IMR-90 (cell line): ENCODE results near the gene SLC6A6. TPM values are rescaled to one million over a fixed set of nuclear protein-coding genes. Genes with fewer than 3 reads are reported as not detected.

Experiments
- ATAC-seq: fragments of 200-7000 bp; cut with Tn5 transposase; 2 replicates; pipeline ENCODE4 v1.9.1; 2020; ENCODE audit warnings: low read depth, mild to moderate bottlenecking, moderate library complexity
- BruUV-seq: library from RNA; stranded (reverse); fragments of 400-500 nt; replicated peaks from 2 replicates; lab custom pipeline; 2021; lab: Mats Ljungman, UMichigan
- CTCF ChIA-PET: fragments of 300-600 bp; formaldehyde crosslinking; extraction: SDS; loops from one replicate; lab custom pipeline; 2021; ENCODE audit warnings: antibody characterized with exemption; lab: Yijun Ruan, JAX
- POLR2A ChIA-PET: fragments of 300-600 bp; sonication (Branson Sonifier 250); formaldehyde crosslinking; loops from one replicate; lab custom pipeline; 2022; ENCODE audit warnings: antibody characterized with exemption; ENCODE audit not compliant: unreplicated experiment; lab: Charles Lee
- DNase-seq: peaks from one replicate; pipeline ENCODE4 v3.0.0; 2013
- H2AFZ ChIP-seq: replicated peaks from 2 replicates; pipeline ENCODE3; 2013; ENCODE audit warnings: low read length, mild to moderate bottlenecking; ENCODE audit not compliant: poor library complexity
- H2AK5ac ChIP-seq: 2 replicates; pipeline ENCODE4 v1.6.1; 2013; ENCODE audit warnings: low read depth, low read length, inconsistent platforms
- H2AK9ac ChIP-seq: replicated peaks from 2 replicates; pipeline ENCODE3; 2013; ENCODE audit warnings: mild to moderate bottlenecking, low read depth, low read length, moderate library complexity; ENCODE audit not compliant: poor library complexity
- H2BK120ac ChIP-seq: 2 replicates; pipeline ENCODE4 v1.6.1; 2013; ENCODE audit warnings: low read depth, low read length, inconsistent platforms
- H2BK15ac ChIP-seq: 3 replicates; pipeline ENCODE4 v1.6.1; 2013; ENCODE audit warnings: low read depth, low read length, inconsistent platforms
- H2BK20ac ChIP-seq: 2 replicates; pipeline ENCODE4 v1.6.1; 2013; ENCODE audit warnings: low read depth, mild to moderate bottlenecking, inconsistent platforms, low read length, moderate library complexity
- H2BK5ac ChIP-seq: 2 replicates; pipeline ENCODE4 v1.6.1; 2013; ENCODE audit warnings: mild to moderate bottlenecking, low read depth, low read length, inconsistent platforms; ENCODE audit not compliant: poor library complexity, severe bottlenecking
- H3K14ac ChIP-seq: replicated peaks from 2 replicates; pipeline ENCODE4 v1.6.1; 2013; ENCODE audit warnings: low read depth, low read length, inconsistent platforms
- H3K18ac ChIP-seq: 2 replicates; pipeline ENCODE4 v1.6.1; 2013; ENCODE audit warnings: low read depth, low read length, control low read depth
- H3K23ac ChIP-seq: 2 replicates; pipeline ENCODE4 v1.6.1; 2013; ENCODE audit warnings: low read depth, low read length, inconsistent platforms
- H3K27ac ChIP-seq: 2 replicates; pipeline ENCODE4 v1.5.1; 2013; ENCODE audit warnings: mild to moderate bottlenecking, control low read depth, low read length; ENCODE audit not compliant: insufficient read depth
- H3K27me3 ChIP-seq: 2 replicates; pipeline ENCODE4 v1.6.1; 2013; ENCODE audit warnings: low read length; ENCODE audit not compliant: control insufficient read depth, insufficient read depth
- H3K36me3 ChIP-seq: 2 replicates; pipeline ENCODE4 v1.6.1; 2013; ENCODE audit warnings: low read length, mixed read lengths; ENCODE audit not compliant: control insufficient read depth, insufficient read depth
- H3K4ac ChIP-seq: 2 replicates; pipeline ENCODE4 v1.6.1; 2013; ENCODE audit warnings: low read depth, low read length, inconsistent platforms
- H3K4me1 ChIP-seq: 2 replicates; pipeline ENCODE4 v1.6.1; 2013; ENCODE audit warnings: low read length, mixed read lengths; ENCODE audit not compliant: control insufficient read depth, insufficient read depth
- H3K4me2 ChIP-seq: 2 replicates; pipeline ENCODE4 v1.6.1; 2013; ENCODE audit warnings: low read depth, mild to moderate bottlenecking, control low read depth, low read length, moderate library complexity
- H3K4me3 ChIP-seq: 2 replicates; pipeline ENCODE4 v1.5.1; 2013; ENCODE audit warnings: low read depth, mild to moderate bottlenecking, control low read depth, low read length, moderate library complexity; ENCODE audit not compliant: insufficient read depth
- H3K56ac ChIP-seq: 2 replicates; pipeline ENCODE4 v1.6.1; 2013; ENCODE audit warnings: low read length, inconsistent platforms; ENCODE audit not compliant: insufficient read depth; ENCODE audit errors: extremely low read depth
- H3K79me1 ChIP-seq, 2 experiments: 2 replicates each; pipeline ENCODE4 v1.6.1; 2013; ENCODE audit warnings: low read length in 2 of 2, inconsistent platforms in 1 of 2, low read depth in 1 of 2
- H3K9ac ChIP-seq: 2 replicates; pipeline ENCODE4 v1.6.1; 2013; ENCODE audit warnings: low read depth, low read length, control low read depth
- H3K9me1 ChIP-seq: 2 replicates; pipeline ENCODE4 v1.6.1; 2013; ENCODE audit warnings: low read length, inconsistent platforms; ENCODE audit not compliant: insufficient read depth
- H3K9me3 ChIP-seq: 2 replicates; pipeline ENCODE4 v1.6.1; 2013; ENCODE audit warnings: low read length; ENCODE audit not compliant: control insufficient read depth, insufficient read depth
- H4K20me1 ChIP-seq: 2 replicates; pipeline ENCODE4 v1.6.1; 2013; ENCODE audit warnings: low read length, inconsistent platforms; ENCODE audit not compliant: insufficient read depth
- H4K5ac ChIP-seq: 2 replicates; pipeline ENCODE4 v1.6.1; 2013; ENCODE audit warnings: mild to moderate bottlenecking, low read depth, low read length, control low read depth
- H4K8ac ChIP-seq, 2 experiments: 2 replicates each; pipeline ENCODE4 v1.6.1; 2013; ENCODE audit warnings: low read depth in 2 of 2, low read length in 2 of 2, control low read depth in 1 of 2, inconsistent platforms in 1 of 2
- H4K91ac ChIP-seq: 2 replicates; pipeline ENCODE4 v1.6.1; 2013; ENCODE audit warnings: low read depth, low read length, inconsistent platforms; ENCODE audit not compliant: insufficient read depth
- CTCF ChIP-seq: conservative IDR thresholded peaks from 2 replicates; pipeline ENCODE4 v1.5.1; 2012; ENCODE audit warnings: mild to moderate bottlenecking, low read depth, low read length, improper control_type of control experiment
- FOS ChIP-seq: fragments of 150-350 bp; IDR thresholded peaks from 2 replicates; pipeline ENCODE4 v1.6.1; 2016; ENCODE audit warnings: low read depth, low read length
- MAFK ChIP-seq: IDR thresholded peaks from 2 replicates; pipeline ENCODE4 v1.6.1; 2012; ENCODE audit warnings: low read depth, low read length, improper control_type of control experiment
- SMC3 ChIP-seq: fragments of 150-350 bp; IDR thresholded peaks from 2 replicates; pipeline ENCODE4 v1.6.1; 2016; ENCODE audit warnings: low read depth, mild to moderate bottlenecking, antibody characterized with exemption, low read length, moderate library complexity
- USF2 ChIP-seq: fragments of 150-350 bp; IDR thresholded peaks from 2 replicates; pipeline ENCODE4 v1.6.1; 2017; ENCODE audit warnings: mild to moderate bottlenecking, antibody characterized with exemption, low read length, low read depth
- WGBS, 2 experiments: methylation state at CpG; one replicate each; pipeline versions ENCODE4 v1.1.5 to v1.1.7; 2013; ENCODE audit warnings: missing lambda C conversion rate in 2 of 2; ENCODE audit not compliant: insufficient read length in 1 of 2; ENCODE audit errors: extremely low coverage in 2 of 2; 5-methylcytosine and 5-hydroxymethylcytosine counted together
- dilution Hi-C: fragments of 300-500 bp; cut with HindIII; formaldehyde crosslinking; loops from one replicate; pipeline ENCODE4 v1.14.3; 2018; ENCODE audit warnings: low sequenced_read_pairs; ENCODE audit not compliant: unreplicated experiment
- in situ Hi-C: fragments of 300-500 bp; cut with MboI; formaldehyde crosslinking; loops from 3 replicates; pipeline ENCODE4 v1.14.3; 2019; ENCODE audit warnings: low sequenced_read_pairs, inconsistent platforms, mixed read lengths
- intact Hi-C: fragments of 100-400 bp; cut with micrococcal nuclease; formaldehyde crosslinking; loops from 2 replicates; pipeline ENCODE4 v1.10.0; 2022
- polyA plus RNA-seq, 3 experiments: library from polyadenylated mRNA; depleted of rRNA; stranded (reverse); fragments of >200 nt; gene quantifications; 2 replicates each; pipeline ENCODE4 v1.2.3, GENCODE V29; 2012; ENCODE audit warnings: low replicate concordance in 1 of 3
- total RNA-seq: library from RNA; depleted of rRNA; stranded (reverse); fragments of >200 nt; gene quantifications from 2 replicates; pipeline ENCODE4 v1.2.3, GENCODE V29; 2012

Gene SLC6A6
- total and polyA plus RNA-seq, 2 of the 4 experiments (the other 2 are of a cell fraction) = 29.9 to 39.4 TPM

GRCh38 chr3:14445773-14446172 is 43.4 kb downstream of the SLC6A6 start:
- H3K4me1 ChIP-seq = peaks cover 14% of the 10 kb centered on the region
- H3K4me3 ChIP-seq = no peak overlapping the region
- BruUV-seq = no TSS peak
- ATAC-seq (no peak), DNase-seq (no peak)
- H3K23ac ChIP-seq = no peak overlapping the region
- in situ Hi-C loops (no loop called here), intact Hi-C loops (no loop called here), dilution Hi-C loops (no loop called here)
- H3K36me3 ChIP-seq = peaks cover 49% of the 10 kb centered on the region
- no peak overlapping the region for H3K56ac ChIP-seq
- no peak overlapping the region for H4K91ac ChIP-seq
- H3K9ac ChIP-seq = no peak overlapping the region
- WGBS, 2 experiments = no CpG with 5 or more reads among the region's 4 CpGs
- ChIA-PET POLR2A (no interaction called here), CTCF (no interaction called here)
- H3K79me1 ChIP-seq = peaks cover 27 to 38% of the 10 kb centered on the region in 2 experiments
- H2BK5ac ChIP-seq = no peak overlapping the region
- TF ChIP-seq MAFK (no peak), CTCF (no peak), USF2 (no peak), SMC3 (no peak), FOS (no peak)
- no peak overlapping the region for H4K5ac ChIP-seq
- no peak overlapping the region for H2BK120ac ChIP-seq
- H3K4ac ChIP-seq = no peak overlapping the region
- H3K27ac ChIP-seq = no peak overlapping the region
- no peak overlapping the region for H4K8ac ChIP-seq
- H3K18ac ChIP-seq = no peak overlapping the region
- no peak overlapping the region for H2AK5ac ChIP-seq
- no peak overlapping the region for H3K14ac ChIP-seq
- H2BK20ac ChIP-seq = no peak overlapping the region
- no peaks in the 10 kb centered on the region for H3K9me3 ChIP-seq
- H2BK15ac ChIP-seq = no peak overlapping the region
- H3K4me2 ChIP-seq = no peak overlapping the region
- no peaks in the 10 kb centered on the region for H3K27me3 ChIP-seq
- H4K20me1 ChIP-seq = peaks cover 21% of the 10 kb centered on the region
- H2AK9ac ChIP-seq = no peak overlapping the region
- peaks cover 21% of the 10 kb centered on the region for H3K9me1 ChIP-seq
- H2AFZ ChIP-seq = no peak overlapping the region
